Activated T-helper 17 cell treated with anti-CD3 and anti-CD28 coated beads, Interleukin-2, amount 50 U/mL, for 72 hours (primary cell): ENCODE results near the gene AQP3. TPM values are rescaled to one million over a fixed set of nuclear protein-coding genes. Genes with fewer than 3 reads are reported as not detected.
A peak's percentile ranks its signal among the peaks of the same experiment; 100 is the strongest.

Experiments used
- ATAC-seq: fragments of 150-1000 bp; cut with Tn5 transposase; replicated peaks from 2 replicates; pipeline ENCODE4 v1.10.0; 2021; ENCODE audit warnings: mild to moderate bottlenecking, moderate library complexity
- H3K27ac Mint-ChIP-seq: one replicate; pipeline ENCODE4 v1.8.0; 2022; ENCODE audit warnings: mixed read lengths
- H3K27me3 Mint-ChIP-seq: one replicate; pipeline ENCODE4 v1.8.0; 2022; ENCODE audit warnings: mixed read lengths
- H3K36me3 Mint-ChIP-seq: one replicate; pipeline ENCODE4 v1.8.0; 2022; ENCODE audit warnings: low read depth, mild to moderate bottlenecking, mixed read lengths
- H3K4me1 Mint-ChIP-seq: one replicate; pipeline ENCODE4 v1.8.0; 2022; ENCODE audit warnings: mixed read lengths
- H3K4me3 Mint-ChIP-seq: one replicate; pipeline ENCODE4 v1.8.0; 2022; ENCODE audit warnings: mild to moderate bottlenecking, mixed read lengths
- H3K9me3 Mint-ChIP-seq: one replicate; pipeline ENCODE4 v1.8.0; 2022; ENCODE audit warnings: mixed read lengths
- total RNA-seq, 2 donors: library from RNA; stranded (reverse); gene quantifications; one replicate each; pipeline ENCODE4 v1.2.3, GENCODE V29; 2022

The AQP3 gene
- total RNA-seq, 2 donors from 2014 or later, result 37.3 to 72.5 TPM

DNA sequence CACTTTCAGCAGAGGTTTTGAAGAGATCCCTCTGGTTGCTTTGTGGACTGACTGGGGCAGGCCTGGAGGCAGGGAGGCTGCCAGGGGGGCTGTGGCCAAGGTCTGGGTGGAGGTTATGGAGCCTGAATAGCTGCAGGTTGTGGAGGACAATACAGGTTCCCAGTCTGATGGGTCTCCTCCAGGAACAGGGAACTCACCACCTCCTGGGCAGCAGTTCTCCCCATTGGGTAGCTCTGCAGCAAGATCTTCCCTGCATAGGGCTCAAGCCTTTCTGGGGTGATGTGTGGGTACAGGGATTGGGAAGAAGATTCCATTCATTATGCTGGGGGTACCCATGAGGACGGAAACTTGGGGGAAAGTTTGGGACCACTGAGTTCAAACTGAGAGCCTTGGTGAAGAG lies 6.8 kb downstream of the AQP3 start:
- no peak for ATAC-seq
- peak overlapping the region; percentile 5 for H3K27ac Mint-ChIP-seq
- H3K4me3 Mint-ChIP-seq, result no peak overlapping the region
- no peaks in the 10 kb centered on the region for H3K27me3 Mint-ChIP-seq
- H3K36me3 Mint-ChIP-seq, result peaks cover 25% of the 10 kb centered on the region
- peaks cover 18% of the 10 kb centered on the region for H3K4me1 Mint-ChIP-seq
- H3K9me3 Mint-ChIP-seq, result no peaks in the 10 kb centered on the region

DNA sequence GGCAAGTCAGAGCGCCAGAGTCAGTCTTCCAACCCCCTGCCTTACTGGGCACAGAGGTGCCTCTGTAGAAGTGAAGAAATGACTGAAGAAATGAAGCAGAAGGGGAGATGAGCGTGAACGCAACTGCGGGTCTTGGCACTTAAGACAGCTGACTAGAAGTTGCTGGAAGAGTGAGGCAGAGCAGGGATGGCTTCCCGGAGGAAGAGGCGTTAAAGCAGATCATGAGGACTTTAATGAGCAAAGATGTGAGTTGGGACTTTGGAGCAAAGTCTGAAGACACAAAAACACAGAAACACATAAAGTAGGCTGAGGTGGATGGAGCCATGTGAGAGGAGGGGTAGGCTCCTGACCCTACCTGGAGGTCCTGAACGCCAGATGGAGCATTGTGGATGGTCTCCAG lies 7.2 kb downstream of the AQP3 start:
- H3K4me1 Mint-ChIP-seq, result peaks cover 14% of the 10 kb centered on the region
- no peak for ATAC-seq
- no peaks in the 10 kb centered on the region for H3K27me3 Mint-ChIP-seq
- no peak overlapping the region for H3K4me3 Mint-ChIP-seq
- no peaks in the 10 kb centered on the region for H3K9me3 Mint-ChIP-seq
- H3K36me3 Mint-ChIP-seq, result peaks cover 25% of the 10 kb centered on the region
- peak overlapping the region; percentile 5 for H3K27ac Mint-ChIP-seq

GRCh38 chr9:33439731-33440130 lies 7.7 kb downstream of the AQP3 start:
- Mint-ChIP-seq H3K36me3 (peaks cover 25% of the 10 kb centered on the region), H3K27me3 (no peaks in the 10 kb centered on the region), H3K9me3 (no peaks in the 10 kb centered on the region), H3K4me1 (peaks cover 10% of the 10 kb centered on the region), H3K4me3 (no peak overlapping the region), H3K27ac (peak overlapping the region; percentile 5)
- no peak for ATAC-seq

- H3K36me3 Mint-ChIP-seq, result peaks cover 25% of the 10 kb centered on the region
- H3K4me1 Mint-ChIP-seq, result peaks cover 11% of the 10 kb centered on the region
- H3K27me3 Mint-ChIP-seq, result no peaks in the 10 kb centered on the region
- peak overlapping the region; percentile 5 for H3K27ac Mint-ChIP-seq
- ATAC-seq, result no peak
- H3K4me3 Mint-ChIP-seq, result no peak overlapping the region
- H3K9me3 Mint-ChIP-seq, result no peaks in the 10 kb centered on the region
Measured at GRCh38 chr9:33438926-33439680, 8.3 kb downstream of the AQP3 start.

DNA sequence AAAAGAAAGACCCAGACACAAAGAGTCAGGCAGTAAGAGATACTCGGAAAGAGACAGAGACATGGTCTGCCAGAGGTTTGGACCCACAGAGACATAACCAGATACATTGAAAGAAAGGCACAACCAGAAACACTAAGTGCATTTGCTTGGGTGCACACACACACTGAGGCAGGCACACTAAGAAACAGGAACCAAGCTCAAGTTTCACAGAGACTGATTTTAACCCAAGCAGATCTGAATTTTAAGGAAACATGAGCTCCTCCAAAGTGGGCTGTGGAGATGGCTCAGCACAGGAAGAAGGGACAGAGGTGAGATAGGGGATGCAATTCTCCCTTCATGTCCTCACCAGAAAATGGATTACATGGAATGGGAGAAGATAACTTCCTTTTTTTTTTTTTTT lies 9.5 kb downstream of the AQP3 start:
- H3K36me3 Mint-ChIP-seq, result peaks cover 17% of the 10 kb centered on the region
- no peak for ATAC-seq
- no peaks in the 10 kb centered on the region for H3K27me3 Mint-ChIP-seq
- H3K4me1 Mint-ChIP-seq, result peaks cover 13% of the 10 kb centered on the region
- H3K27ac Mint-ChIP-seq, result no peak overlapping the region
- no peak overlapping the region for H3K4me3 Mint-ChIP-seq
- H3K9me3 Mint-ChIP-seq, result no peaks in the 10 kb centered on the region

DNA sequence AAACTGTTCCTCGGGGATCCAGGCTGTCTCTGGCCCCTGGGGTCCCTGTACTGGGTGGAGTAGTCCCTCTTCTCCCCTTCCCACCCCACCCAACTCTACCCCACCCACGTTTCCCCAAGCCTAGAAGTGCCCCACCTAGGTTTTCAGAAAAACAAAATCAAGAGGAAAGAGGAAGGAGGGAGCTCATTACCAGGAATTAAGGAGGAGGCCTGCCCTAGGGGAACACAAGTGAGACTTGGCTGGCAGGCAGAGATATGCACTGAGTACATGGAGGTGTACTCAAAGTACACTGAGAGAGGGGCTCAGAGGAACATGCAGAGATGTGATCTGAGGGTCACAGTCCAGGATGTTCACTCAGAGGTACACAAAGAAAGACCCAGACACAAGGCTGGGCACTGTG lies 10.2 kb downstream of the AQP3 start:
- Mint-ChIP-seq H3K27ac (peak overlapping the region; percentile 25), H3K4me1 (peaks cover 13% of the 10 kb centered on the region)
- ATAC-seq, result no peak

DNA sequence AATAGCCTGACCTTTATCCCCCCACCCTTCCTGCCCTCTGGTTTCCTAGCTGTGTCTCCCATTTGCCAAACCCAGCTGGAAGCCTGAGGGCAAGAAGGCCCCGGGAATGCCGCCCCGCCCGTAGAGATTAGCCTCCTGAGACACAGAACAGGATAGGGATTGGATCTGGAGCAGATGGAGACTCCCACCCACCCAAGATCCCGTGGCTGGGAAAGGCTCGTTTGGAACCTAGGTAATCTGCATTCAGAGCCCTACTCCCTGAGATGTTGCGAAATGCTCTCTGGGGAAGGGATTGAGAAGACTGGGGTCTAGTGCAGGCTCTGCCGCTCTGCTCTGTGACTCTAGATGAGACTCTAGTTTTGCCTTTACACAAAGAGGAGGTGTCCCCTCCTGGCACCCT lies 10.9 kb downstream of the AQP3 start:
- Mint-ChIP-seq H3K4me1 (peaks cover 9% of the 10 kb centered on the region), H3K36me3 (peaks cover 9% of the 10 kb centered on the region), H3K27ac (peak overlapping the region; percentile 65), H3K4me3 (no peak overlapping the region), H3K27me3 (no peaks in the 10 kb centered on the region), H3K9me3 (no peaks in the 10 kb centered on the region)
- no peak for ATAC-seq

More for the DNA sequence above, 10.2 kb downstream of the AQP3 start:
- Mint-ChIP-seq H3K9me3 (no peaks in the 10 kb centered on the region), H3K4me3 (no peak overlapping the region), H3K27me3 (no peaks in the 10 kb centered on the region), H3K36me3 (peaks cover 16% of the 10 kb centered on the region)

- H3K36me3 Mint-ChIP-seq, result peaks cover 3% of the 10 kb centered on the region
- no peaks in the 10 kb centered on the region for H3K27me3 Mint-ChIP-seq
- no peak overlapping the region for H3K4me3 Mint-ChIP-seq
- ATAC-seq, result no peak
- no peaks in the 10 kb centered on the region for H3K9me3 Mint-ChIP-seq
- H3K4me1 Mint-ChIP-seq, result peaks cover 6% of the 10 kb centered on the region
- peak overlapping the region; percentile 65 for H3K27ac Mint-ChIP-seq
Measured at GRCh38 chr9:33435821-33436277, 11.5 kb downstream of the AQP3 start.

DNA sequence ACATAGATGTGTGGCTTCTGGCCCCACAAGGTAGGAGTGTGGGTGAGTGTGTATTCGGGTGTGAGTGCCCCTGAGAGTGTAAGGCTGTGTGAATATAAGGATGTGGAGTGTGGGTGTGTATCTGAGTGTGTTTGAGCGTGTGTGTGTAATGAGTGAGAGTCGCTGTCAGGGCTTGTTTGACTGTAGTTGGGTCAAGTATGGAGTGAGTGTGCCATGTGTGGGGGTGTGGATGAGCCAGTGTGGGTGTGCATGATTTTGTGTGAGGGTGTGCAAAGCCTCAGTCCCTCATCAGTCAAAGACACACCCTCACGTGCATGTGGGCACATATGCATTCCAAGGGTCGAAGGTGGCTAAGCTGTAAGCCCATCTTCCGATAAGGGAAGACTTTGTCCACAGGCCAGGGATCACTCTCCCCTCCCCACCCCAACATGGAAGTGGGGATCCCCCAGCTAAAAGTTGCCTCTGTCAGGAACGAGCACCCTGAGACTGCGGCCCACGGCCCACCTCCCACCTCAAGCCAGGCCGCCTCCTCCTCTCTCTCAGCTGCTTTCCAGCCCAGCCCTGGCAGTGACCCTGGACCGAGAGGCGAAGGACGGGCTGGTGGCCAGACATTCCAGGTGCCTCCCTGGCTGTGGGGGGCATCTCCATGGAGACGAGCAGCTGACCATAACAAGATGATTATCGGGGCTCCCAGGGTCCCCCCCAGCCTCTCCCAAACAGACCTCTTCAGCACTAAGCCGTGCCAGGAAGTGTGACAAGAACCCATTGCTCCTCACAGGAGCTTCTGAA lies 12.9 kb downstream of the AQP3 start:
- no peak for ATAC-seq
- no peaks in the 10 kb centered on the region for H3K9me3 Mint-ChIP-seq
- H3K4me1 Mint-ChIP-seq, result peaks cover 12% of the 10 kb centered on the region
- no peaks in the 10 kb centered on the region for H3K27me3 Mint-ChIP-seq
- no peak overlapping the region for H3K4me3 Mint-ChIP-seq
- no peaks in the 10 kb centered on the region for H3K36me3 Mint-ChIP-seq
- no peak overlapping the region for H3K27ac Mint-ChIP-seq

- Mint-ChIP-seq H3K4me3 (no peak overlapping the region), H3K27me3 (no peaks in the 10 kb centered on the region)
Measured at GRCh38 chr9:33433871-33434270, 13.5 kb downstream of the AQP3 start.

DNA sequence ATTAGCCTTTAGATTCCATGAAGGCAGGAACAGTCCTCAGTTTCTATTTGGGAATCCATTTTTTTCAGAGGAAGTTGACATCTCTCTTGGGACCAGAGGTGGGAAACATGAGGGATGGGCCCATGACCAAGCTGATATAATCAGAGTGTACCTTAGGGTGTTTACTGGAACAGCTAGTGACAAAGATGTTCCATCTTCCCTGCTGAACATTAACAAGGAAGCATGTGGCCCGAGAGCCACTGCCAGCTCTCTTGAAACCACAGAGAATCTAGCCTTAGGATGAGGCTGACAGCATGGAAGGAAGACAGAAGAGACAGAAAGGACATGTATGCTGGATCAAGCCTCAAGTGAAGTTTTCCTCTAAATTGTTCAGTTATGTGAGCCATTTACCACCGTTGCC lies 16.0 kb downstream of the AQP3 start:
- H3K27me3 Mint-ChIP-seq, result no peaks in the 10 kb centered on the region
- H3K27ac Mint-ChIP-seq, result peak overlapping the region; percentile 40
- ATAC-seq, result no peak
- peaks cover 16% of the 10 kb centered on the region for H3K4me1 Mint-ChIP-seq
- H3K36me3 Mint-ChIP-seq, result no peaks in the 10 kb centered on the region
- no peaks in the 10 kb centered on the region for H3K9me3 Mint-ChIP-seq
- H3K4me3 Mint-ChIP-seq, result no peak overlapping the region

More at GRCh38 chr9:33433871-33434270, 13.5 kb downstream of the AQP3 start:
- Mint-ChIP-seq H3K4me1 (peaks cover 12% of the 10 kb centered on the region), H3K9me3 (no peaks in the 10 kb centered on the region), H3K27ac (no peak overlapping the region), H3K36me3 (no peaks in the 10 kb centered on the region)
- ATAC-seq, result no peak

DNA sequence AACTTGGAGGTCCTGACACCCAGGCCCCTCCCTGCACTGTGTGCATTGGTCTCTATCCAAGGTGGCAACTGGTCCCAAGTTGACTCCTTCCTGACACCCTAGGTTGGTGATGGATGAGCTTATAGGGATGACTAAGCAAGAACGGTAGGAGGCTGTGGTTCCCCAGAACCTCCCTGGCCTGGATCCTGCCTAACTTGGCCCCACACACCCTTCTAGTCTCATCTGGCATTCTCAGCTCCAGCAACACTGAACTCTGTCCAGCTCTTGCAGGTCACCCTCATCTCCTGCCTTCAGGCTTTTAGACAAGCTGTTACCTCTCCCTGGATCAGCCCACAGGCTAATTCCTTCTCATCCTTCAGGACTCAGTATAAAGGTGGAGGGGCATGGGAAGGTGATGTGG lies 16.5 kb downstream of the AQP3 start:
- Mint-ChIP-seq H3K4me1 (peaks cover 21% of the 10 kb centered on the region), H3K9me3 (no peaks in the 10 kb centered on the region), H3K27me3 (no peaks in the 10 kb centered on the region), H3K27ac (no peak overlapping the region), H3K36me3 (no peaks in the 10 kb centered on the region), H3K4me3 (no peak overlapping the region)
- peak; percentile 56 for ATAC-seq

DNA sequence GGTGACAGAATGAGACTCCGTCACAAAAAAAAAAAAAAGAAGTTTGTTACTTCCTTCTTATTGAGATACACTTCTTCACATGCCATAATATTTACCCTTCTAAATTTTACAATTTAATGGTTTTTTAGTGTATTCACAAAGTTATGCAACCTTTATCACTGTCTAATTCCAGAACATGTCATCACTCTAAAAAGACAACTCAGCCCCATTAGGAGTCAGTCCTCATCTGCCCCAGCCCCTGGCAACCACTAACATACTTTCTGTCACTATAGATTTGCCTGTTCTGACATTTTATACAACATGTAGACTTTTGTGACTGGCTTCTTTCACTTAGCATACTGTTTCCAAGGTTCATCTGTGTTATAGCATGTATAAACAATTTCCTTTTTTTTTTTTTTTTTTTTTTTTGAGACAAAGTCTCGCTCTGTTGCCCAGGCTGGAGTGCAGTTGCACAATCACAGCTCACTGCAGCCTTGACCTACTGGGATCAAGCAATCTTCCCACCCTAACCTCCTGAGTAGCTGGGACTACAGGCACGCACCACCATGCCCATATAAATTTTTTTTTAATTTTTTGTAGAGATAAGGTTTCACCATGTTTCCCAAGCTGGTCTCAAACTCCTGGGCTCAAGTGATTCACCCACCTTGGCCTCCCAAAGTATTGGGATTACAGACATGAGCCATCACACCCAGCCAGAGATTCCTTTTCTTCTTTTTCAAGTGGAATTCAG lies 18.0 kb downstream of the AQP3 start:
- H3K36me3 Mint-ChIP-seq, result no peaks in the 10 kb centered on the region
- ATAC-seq, result no peak
- H3K9me3 Mint-ChIP-seq, result no peaks in the 10 kb centered on the region
- H3K4me3 Mint-ChIP-seq, result no peak overlapping the region
- no peaks in the 10 kb centered on the region for H3K27me3 Mint-ChIP-seq
- no peak overlapping the region for H3K27ac Mint-ChIP-seq
- peaks cover 20% of the 10 kb centered on the region for H3K4me1 Mint-ChIP-seq

DNA sequence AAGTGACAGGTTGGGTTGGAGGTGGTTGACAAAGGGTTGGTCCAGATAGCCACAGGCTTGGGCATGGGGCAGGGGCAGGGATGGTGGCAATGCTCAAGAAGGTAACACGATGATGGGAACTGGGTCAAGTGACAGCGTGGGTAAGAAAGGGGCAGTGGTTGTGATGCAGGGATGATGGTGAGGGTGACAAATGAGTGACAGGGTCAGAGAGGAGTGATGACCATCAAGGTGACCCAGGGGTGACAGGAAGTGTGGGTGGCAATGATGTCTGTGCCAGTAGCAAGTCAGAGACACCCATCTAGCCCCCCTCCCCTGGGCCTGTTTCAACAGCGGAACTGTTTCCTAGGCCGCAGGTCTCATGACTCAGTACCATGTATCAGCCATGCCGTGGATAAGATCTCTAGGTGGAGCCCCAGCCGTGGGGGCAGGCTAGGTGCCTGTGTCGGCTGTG lies 20.5 kb downstream of the AQP3 start:
- H3K36me3 Mint-ChIP-seq, result no peaks in the 10 kb centered on the region

More for the DNA sequence above, 20.5 kb downstream of the AQP3 start:
- Mint-ChIP-seq H3K4me3 (no peak overlapping the region), H3K9me3 (no peaks in the 10 kb centered on the region), H3K4me1 (peaks cover 15% of the 10 kb centered on the region), H3K27ac (peak overlapping the region; percentile 63), H3K27me3 (no peaks in the 10 kb centered on the region)
- peak; percentile 88 for ATAC-seq
